Tibial nerve (tissue), 4 donors: Measurements from ENCODE around the gene GTPBP2. TPM values are rescaled to one million over a fixed set of nuclear protein-coding genes. Genes with fewer than 3 reads are reported as not detected.
"Not testable (repeated sequence)": the region's sequence is repeated elsewhere in the genome, so short reads cannot be mapped to it uniquely, and the experiment has no call there.

Experiments
- DNase-seq, 2 donors: peaks; one replicate each; pipeline ENCODE4 v3.0.0-alpha.2; 2019; ENCODE audit warnings: low spot score in 2 of 2
- H3K27ac ChIP-seq, 4 donors: fragments of 200-600 bp; sonication (generic) in 3 of 4; one replicate each; pipeline ENCODE4 v1.5.1; 2017 to 2019; ENCODE audit warnings: mild to moderate bottlenecking in 1 of 4
- H3K27me3 ChIP-seq, 2 donors: fragments of 200-600 bp; sonication (generic) in 1 of 2; one replicate each; pipeline versions ENCODE4 v1.5.1 to v1.6.0; 2017 to 2019
- H3K36me3 ChIP-seq, 3 donors: fragments of 200-600 bp; sonication (generic); one replicate each; pipeline ENCODE4 v1.5.1; 2018 to 2019
- H3K4me1 ChIP-seq, 4 donors: fragments of 200-600 bp; sonication (generic) in 3 of 4; one replicate each; pipeline ENCODE4 v1.5.1; 2017 to 2019
- H3K4me3 ChIP-seq, 4 donors: fragments of 200-600 bp; sonication (generic) in 3 of 4; one replicate each; pipeline ENCODE4 v1.5.1; 2017 to 2019; ENCODE audit warnings: mild to moderate bottlenecking in 1 of 4, moderate library complexity in 1 of 4
- H3K9me3 ChIP-seq, 4 donors: fragments of 200-600 bp; sonication (generic) in 3 of 4; one replicate each; pipeline ENCODE4 v1.5.1; 2017 to 2019
- EP300 ChIP-seq, 2 donors: sonication (generic); formaldehyde crosslinking; IDR thresholded peaks; one replicate each; pipeline ENCODE4 v1.6.1; 2017; ENCODE audit warnings: antibody characterized with exemption in 2 of 2, mild to moderate bottlenecking in 1 of 2
- POLR2A ChIP-seq, 2 donors: fragments of 450-650 bp; IDR thresholded peaks; one replicate each; pipeline ENCODE4 v1.6.1; 2017; ENCODE audit warnings: antibody characterized with exemption in 2 of 2, mild to moderate bottlenecking in 2 of 2, moderate library complexity in 2 of 2
- WGBS, 2 donors: methylation state at CpG; one replicate each; pipeline ENCODE4 v1.1.5; 2018; 5-methylcytosine and 5-hydroxymethylcytosine counted together
- total RNA-seq, 4 donors: library from RNA; depleted of rRNA; stranded (reverse); fragments of >200 nt; gene quantifications; one replicate each; pipeline ENCODE4 v1.1.0, GENCODE V29; 2016
- TF ChIP-seq, protein P1 (sequence below), 5 experiments: fragments of 200-600 bp in 3 of 5; fragments of 450-650 bp in 2 of 5; sonication (generic) in 3 of 5; IDR thresholded peaks; one replicate each; pipeline ENCODE4 v1.5.1; 2016 to 2019; ENCODE audit warnings: antibody characterized with exemption in 5 of 5, mild to moderate bottlenecking in 3 of 5, moderate library complexity in 2 of 5

The GTPBP2 gene
- total RNA-seq, 4 donors from 2014 or later, result 33.2 to 58.5 (median 39.7) TPM

DNA sequence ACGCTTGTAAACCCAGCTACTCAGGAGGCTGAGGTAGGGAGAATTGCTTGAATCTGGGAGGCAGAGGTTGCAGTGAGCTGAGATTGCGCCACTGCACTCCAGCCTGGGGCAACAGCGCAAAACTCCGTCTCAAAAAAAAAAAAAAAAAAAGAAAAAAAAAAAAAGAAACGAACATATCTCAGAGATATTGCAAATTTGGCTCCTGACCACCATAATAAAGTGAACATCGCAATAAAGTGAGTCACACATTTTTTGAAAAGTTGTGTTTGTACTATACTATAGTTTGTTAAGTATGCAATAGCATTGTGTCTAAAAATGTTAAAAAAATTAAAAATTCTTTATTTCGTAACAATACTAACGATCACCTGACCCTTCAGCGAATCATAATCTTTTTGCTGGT, 29.1 kb upstream of the GTPBP2 start:
- no peak for TF ChIP-seq EP300 (IDR thresholded peaks at IDR 0.05)
- TF ChIP-seq POLR2A (IDR thresholded peaks at IDR 0.05), result no peak
- TF ChIP-seq, protein P1, sequence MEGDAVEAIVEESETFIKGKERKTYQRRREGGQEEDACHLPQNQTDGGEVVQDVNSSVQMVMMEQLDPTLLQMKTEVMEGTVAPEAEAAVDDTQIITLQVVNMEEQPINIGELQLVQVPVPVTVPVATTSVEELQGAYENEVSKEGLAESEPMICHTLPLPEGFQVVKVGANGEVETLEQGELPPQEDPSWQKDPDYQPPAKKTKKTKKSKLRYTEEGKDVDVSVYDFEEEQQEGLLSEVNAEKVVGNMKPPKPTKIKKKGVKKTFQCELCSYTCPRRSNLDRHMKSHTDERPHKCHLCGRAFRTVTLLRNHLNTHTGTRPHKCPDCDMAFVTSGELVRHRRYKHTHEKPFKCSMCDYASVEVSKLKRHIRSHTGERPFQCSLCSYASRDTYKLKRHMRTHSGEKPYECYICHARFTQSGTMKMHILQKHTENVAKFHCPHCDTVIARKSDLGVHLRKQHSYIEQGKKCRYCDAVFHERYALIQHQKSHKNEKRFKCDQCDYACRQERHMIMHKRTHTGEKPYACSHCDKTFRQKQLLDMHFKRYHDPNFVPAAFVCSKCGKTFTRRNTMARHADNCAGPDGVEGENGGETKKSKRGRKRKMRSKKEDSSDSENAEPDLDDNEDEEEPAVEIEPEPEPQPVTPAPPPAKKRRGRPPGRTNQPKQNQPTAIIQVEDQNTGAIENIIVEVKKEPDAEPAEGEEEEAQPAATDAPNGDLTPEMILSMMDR (IDR thresholded peaks at IDR 0.05), result no peak
- H3K4me3 ChIP-seq, result no peak overlapping the region
- no peak for DNase-seq
- 88 to 92% methylated on average over 9 of the region's 9 CpGs for WGBS, 2 donors
- H3K27ac ChIP-seq, result no peak overlapping the region
- peaks cover 0 to 3% (median 0%) of the 10 kb centered on the region in 3 donors for H3K36me3 ChIP-seq
- no peaks in the 10 kb centered on the region for H3K9me3 ChIP-seq
- no peaks in the 10 kb centered on the region for H3K4me1 ChIP-seq
- H3K27me3 ChIP-seq, result no peaks in the 10 kb centered on the region

GRCh38 chr6:43657221-43657802, 28.2 kb upstream of the GTPBP2 start:
- TF ChIP-seq POLR2A (IDR thresholded peaks at IDR 0.05), result no peak
- TF ChIP-seq, protein P1 (IDR thresholded peaks at IDR 0.05), result no peak
- TF ChIP-seq EP300 (IDR thresholded peaks at IDR 0.05), result no peak
- no peaks in the 10 kb centered on the region for H3K9me3 ChIP-seq
- no peak for DNase-seq
- no peaks in the 10 kb centered on the region for H3K27me3 ChIP-seq
- H3K4me1 ChIP-seq, result no peaks in the 10 kb centered on the region
- H3K27ac ChIP-seq, result no peak overlapping the region
- WGBS, 2 donors, result 91 to 94% methylated on average over 3 of the region's 3 CpGs
- H3K4me3 ChIP-seq, result no peak overlapping the region
- peaks cover 0 to 3% (median 0%) of the 10 kb centered on the region in 3 donors for H3K36me3 ChIP-seq

DNA sequence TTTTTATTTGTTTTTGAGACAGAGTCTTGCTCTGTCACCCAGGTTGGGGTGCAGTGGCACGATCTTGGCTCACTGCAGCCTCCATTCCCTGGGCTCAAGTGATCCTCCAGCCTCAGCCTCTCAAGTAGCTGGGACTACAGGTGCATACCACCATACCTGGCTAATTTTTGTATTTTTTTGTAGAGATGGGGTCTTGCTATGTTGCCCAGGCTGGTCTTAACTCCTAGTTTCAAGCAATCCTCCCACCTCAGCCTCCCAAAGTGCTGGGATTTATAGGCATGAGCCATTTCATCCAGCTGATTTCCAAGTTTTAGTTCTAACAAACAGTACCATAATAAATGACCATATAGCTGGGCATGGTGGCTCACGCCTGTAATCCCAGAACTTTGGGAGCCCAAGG, 23.8 kb upstream of the GTPBP2 start:
- H3K36me3 ChIP-seq, H3K27me3 ChIP-seq, H3K9me3 ChIP-seq, H3K27ac ChIP-seq, DNase-seq, H3K4me1 ChIP-seq, H3K4me3 ChIP-seq: not testable (repeated sequence)
- 93 to 98% methylated on average over 2 of the region's 2 CpGs for WGBS, 2 donors

GRCh38 chr6:43648248-43648647, 19.2 kb upstream of the GTPBP2 start:
- no peak overlapping the region for H3K27ac ChIP-seq
- H3K27me3 ChIP-seq, result no peaks in the 10 kb centered on the region
- TF ChIP-seq POLR2A (IDR thresholded peaks at IDR 0.05) (no peak), EP300 (IDR thresholded peaks at IDR 0.05) (no peak)
- TF ChIP-seq, protein P1 (IDR thresholded peaks at IDR 0.05), result no peak
- H3K4me1 ChIP-seq, result peaks cover 0 to 13% (median 5%) of the 10 kb centered on the region in 4 donors
- no peak for DNase-seq
- WGBS, 2 donors, result 89 to 98% methylated on average over 2 of the region's 2 CpGs
- no peak overlapping the region for H3K4me3 ChIP-seq
- no peaks in the 10 kb centered on the region for H3K9me3 ChIP-seq
- H3K36me3 ChIP-seq, result no peaks in the 10 kb centered on the region

DNA sequence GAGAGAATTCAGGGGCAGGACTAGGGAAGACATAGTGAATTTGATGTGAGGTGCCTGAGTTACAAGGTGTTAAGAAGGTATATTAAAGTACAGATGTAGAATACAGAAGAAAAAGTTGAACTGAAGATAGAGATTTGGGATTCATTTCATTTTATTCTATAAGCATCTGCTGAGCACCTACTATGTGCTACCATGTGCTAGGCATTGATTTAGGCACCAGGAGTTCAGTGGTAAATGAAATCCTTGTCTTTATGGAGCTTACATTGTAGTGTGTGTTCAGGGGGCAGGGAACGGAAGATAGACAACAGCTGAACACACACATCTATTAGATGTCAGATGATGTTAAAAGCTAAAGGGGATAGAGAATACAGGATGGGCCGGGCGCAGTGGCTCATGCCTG, 18.5 kb upstream of the GTPBP2 start:
- H3K4me3 ChIP-seq, result no peak overlapping the region
- TF ChIP-seq EP300 (IDR thresholded peaks at IDR 0.05) (no peak), POLR2A (IDR thresholded peaks at IDR 0.05) (no peak)
- TF ChIP-seq, protein P1 (IDR thresholded peaks at IDR 0.05), result no peak
- H3K4me1 ChIP-seq, result peaks cover 0 to 13% (median 5%) of the 10 kb centered on the region in 4 donors
- WGBS, 2 donors, result 90 to 94% methylated on average over 3 of the region's 3 CpGs
- no peaks in the 10 kb centered on the region for H3K9me3 ChIP-seq
- peaks cover 0 to 4% (median 0%) of the 10 kb centered on the region in 3 donors for H3K36me3 ChIP-seq
- no peaks in the 10 kb centered on the region for H3K27me3 ChIP-seq
- no peak for DNase-seq
- H3K27ac ChIP-seq, result no peak overlapping the region

- 14% methylated on average over 9 of the region's 9 CpGs for WGBS, 2 donors
- no peak for TF ChIP-seq EP300 (IDR thresholded peaks at IDR 0.05)
- TF ChIP-seq, protein P1 (IDR thresholded peaks at IDR 0.05), result no peak
- no peak for TF ChIP-seq POLR2A (IDR thresholded peaks at IDR 0.05)
- Histone ChIP-seq H3K36me3 (peaks cover 0 to 23% (median 11%) of the 10 kb centered on the region in 3 donors), H3K27ac (peak overlapping the region in 1 of 4 donors; percentile 74), H3K27me3 (no peaks in the 10 kb centered on the region), H3K4me3 (peak overlapping the region; percentile 34 to 61 (median 55)), H3K9me3 (no peaks in the 10 kb centered on the region), H3K4me1 (peaks cover 0 to 13% (median 5%) of the 10 kb centered on the region in 4 donors)
- no peak for DNase-seq
Observed at GRCh38 chr6:43645613-43645964, 16.5 kb upstream of the GTPBP2 start.
